Aorta (tissue), 5 donors: ENCODE measurements around the gene PRKAG1. TPM values are rescaled to one million over a fixed set of nuclear protein-coding genes. Genes with fewer than 3 reads are reported as not detected.

ENCODE experiments used
- ATAC-seq: fragments of 200-7000 bp; cut with Tn5 transposase; one replicate; pipeline ENCODE4 v1.9.1; 2022; ENCODE audit warnings: moderate library complexity; ENCODE audit not compliant: low FRiP score
- DNase-seq, 2 donors: peaks; one replicate each; pipeline ENCODE4 v3.0.0-alpha.2; 2020
- H3K27ac ChIP-seq, 2 donors: one replicate each; pipeline ENCODE4 v1.5.1; 2013; ENCODE audit warnings: low read length in 2 of 2, mild to moderate bottlenecking in 2 of 2, moderate library complexity in 2 of 2, control low read depth in 1 of 2, inconsistent platforms in 1 of 2, low read depth in 1 of 2
- H3K27me3 ChIP-seq, 2 donors: one replicate each; pipeline ENCODE4 v1.6.1; 2013; ENCODE audit warnings: control low read depth in 1 of 2, low read length in 1 of 2, mild to moderate bottlenecking in 1 of 2, moderate library complexity in 1 of 2; ENCODE audit not compliant: insufficient read depth in 2 of 2, control insufficient read depth in 1 of 2
- H3K36me3 ChIP-seq, 2 donors: one replicate each; pipeline ENCODE4 v1.6.1; 2013; ENCODE audit warnings: control low read depth in 1 of 2, low read length in 1 of 2, mild to moderate bottlenecking in 1 of 2; ENCODE audit not compliant: insufficient read depth in 2 of 2, control insufficient read depth in 1 of 2
- H3K4me1 ChIP-seq, 2 donors: one replicate each; pipeline ENCODE4 v1.6.1; 2013; ENCODE audit warnings: low read length in 2 of 2, control low read depth in 1 of 2, mild to moderate bottlenecking in 1 of 2, moderate library complexity in 1 of 2; ENCODE audit not compliant: insufficient read depth in 2 of 2, control insufficient read depth in 1 of 2
- H3K4me3 ChIP-seq, 2 donors: one replicate each; pipeline ENCODE4 v1.5.1; 2013; ENCODE audit warnings: low read length in 2 of 2, control low read depth in 1 of 2, mild to moderate bottlenecking in 1 of 2
- H3K9me3 ChIP-seq: one replicate; pipeline ENCODE4 v1.6.1; 2013; ENCODE audit warnings: mild to moderate bottlenecking, low read length; ENCODE audit not compliant: control insufficient read depth
- WGBS, 2 donors: extraction: QIAGEN DNeasy Blood & Tissue Kit; methylation state at CpG; one replicate each; pipeline ENCODE4 v1.1.7; 2013; 5-methylcytosine and 5-hydroxymethylcytosine counted together
- intact Hi-C, 2 donors: fragments of 100-400 bp; cut with DNase I; formaldehyde crosslinking; loops; one replicate each; pipeline versions ENCODE4 v1.14.2 to v1.15.0; 2022
- polyA plus RNA-seq, 2 donors: library from polyadenylated mRNA; stranded (reverse); fragments of 200-250 nt; gene quantifications; one replicate each; pipeline ENCODE4 v1.2.3, GENCODE V29; 2013
- total RNA-seq, 2 donors: library from RNA; stranded (reverse); fragmentation: NEBNext Ultra II Directional; extraction: Animal tissue kit (Norgen Biotek cat#: 25700); gene quantifications; one replicate each; pipeline ENCODE4 v1.2.1, GENCODE V29; 2021
- donor health status: healthy with polysubstance abuse.
- donor health status: Bipolar disorder and iron deficiency.
- donor health status: DM: no; HTN: no; CAD: no.
- donor health status: DM: no; HTN: no; CAD: no.
- donor health status: DM: yes; HTN: yes; CAD: no.

The PRKAG1 gene
- total and polyA plus RNA-seq, 4 donors: 44.8 to 57.1 (median 49.3) TPM

- Histone ChIP-seq H3K4me3 (peak overlapping the region; percentile 88 to 92), H3K27me3 (no peaks in the 10 kb centered on the region), H3K4me1 (no peaks in the 10 kb centered on the region), H3K27ac (no peak overlapping the region), H3K9me3 (no peaks in the 10 kb centered on the region), H3K36me3 (no peaks in the 10 kb centered on the region)
- no peak for ATAC-seq
- 0% methylated on average over 1 of the region's 1 CpG for WGBS, 2 donors
- intact Hi-C loops: no loop called here
- DNase-seq: no peak
Measured at GRCh38 chr12:49059045-49059298, 40.4 kb upstream of the PRKAG1 start.

- WGBS, 2 donors: 1 to 2% methylated on average over 5 of the region's 5 CpGs
- Histone ChIP-seq H3K9me3 (no peaks in the 10 kb centered on the region), H3K27me3 (no peaks in the 10 kb centered on the region), H3K36me3 (peaks cover 0 to 1% of the 10 kb centered on the region in 2 donors), H3K27ac (no peak overlapping the region), H3K4me1 (no peaks in the 10 kb centered on the region), H3K4me3 (peak overlapping the region; percentile 88 to 92)
- DNase-seq (no peak), ATAC-seq (no peak)
- intact Hi-C loops: no loop called here
Measured at GRCh38 chr12:49058366-49059044, 39.9 kb upstream of the PRKAG1 start.

GRCh38 chr12:49057888-49058287 is 39.3 kb upstream of the PRKAG1 start:
- Histone ChIP-seq H3K9me3 (no peaks in the 10 kb centered on the region), H3K4me3 (peak overlapping the region; percentile 1 to 92), H3K27me3 (no peaks in the 10 kb centered on the region), H3K27ac (no peak overlapping the region), H3K36me3 (peaks cover 0 to 6% of the 10 kb centered on the region in 2 donors), H3K4me1 (no peaks in the 10 kb centered on the region)
- no peak for ATAC-seq
- WGBS, 2 donors: 2% methylated on average over 4 of the region's 4 CpGs
- no peak for DNase-seq
- intact Hi-C loops: no loop called here

GRCh38 chr12:49055978-49056754 is 37.6 kb upstream of the PRKAG1 start:
- no peak overlapping the region for H3K4me3 ChIP-seq
- 30 to 31% methylated on average over 7 of the region's 7 CpGs for WGBS, 2 donors
- peaks cover 3 to 7% of the 10 kb centered on the region in 2 donors for H3K36me3 ChIP-seq
- no peaks in the 10 kb centered on the region for H3K9me3 ChIP-seq
- intact Hi-C loops: no loop called here
- DNase-seq (peak in 1 of 2 donors; percentile 73), ATAC-seq (peak; percentile 52)
- H3K27ac ChIP-seq: no peak overlapping the region
- H3K27me3 ChIP-seq: no peaks in the 10 kb centered on the region
- H3K4me1 ChIP-seq: no peaks in the 10 kb centered on the region

DNA sequence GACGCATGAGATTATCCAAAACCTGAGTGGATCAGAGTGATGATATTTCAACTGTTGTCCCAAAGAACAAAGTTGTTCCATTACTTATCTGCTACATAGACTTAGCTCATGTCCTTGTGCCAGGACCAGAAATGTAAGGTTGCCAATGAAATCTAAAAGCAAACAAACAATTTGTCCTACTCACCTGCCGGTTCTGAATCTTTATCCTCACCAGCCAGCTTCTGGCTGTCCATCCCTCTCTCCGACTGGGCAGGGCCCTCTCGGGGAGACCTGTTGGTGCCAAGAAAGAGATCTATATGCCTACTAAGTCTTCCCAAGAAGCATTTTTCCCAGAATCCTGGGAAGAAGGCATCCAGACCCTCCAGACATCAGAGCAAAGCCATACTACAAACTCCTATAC is 36.5 kb upstream of the PRKAG1 start:
- 59 to 61% methylated on average over 4 of the region's 4 CpGs for WGBS, 2 donors
- Histone ChIP-seq H3K27ac (no peak overlapping the region), H3K4me1 (no peaks in the 10 kb centered on the region), H3K4me3 (no peak overlapping the region), H3K9me3 (no peaks in the 10 kb centered on the region), H3K36me3 (peaks cover 3 to 9% of the 10 kb centered on the region in 2 donors), H3K27me3 (no peaks in the 10 kb centered on the region)
- ATAC-seq: no peak
- no peak for DNase-seq
- intact Hi-C loops: no loop called here

DNA sequence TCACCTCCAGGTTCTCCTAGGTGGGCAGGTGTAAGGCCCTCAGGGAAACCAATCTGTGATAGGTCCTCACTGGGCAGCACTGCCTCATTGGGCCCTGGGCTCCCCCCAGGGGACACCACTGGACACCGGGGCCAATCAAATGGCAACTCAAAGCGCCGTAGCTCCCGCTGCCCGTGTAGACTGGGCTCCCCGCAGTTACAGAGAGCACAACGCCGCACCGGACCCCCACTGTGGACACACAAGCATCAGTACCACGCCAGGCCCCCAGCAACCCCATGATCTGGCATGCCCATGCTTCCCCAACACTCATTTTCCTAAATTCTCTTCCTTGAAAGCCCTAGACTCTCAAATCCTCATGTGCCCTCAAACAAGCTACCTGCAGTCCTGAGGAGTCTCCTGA is 35.9 kb upstream of the PRKAG1 start:
- Histone ChIP-seq H3K9me3 (no peaks in the 10 kb centered on the region), H3K36me3 (peaks cover 3 to 9% of the 10 kb centered on the region in 2 donors), H3K27me3 (no peaks in the 10 kb centered on the region), H3K4me3 (no peak overlapping the region), H3K4me1 (no peaks in the 10 kb centered on the region), H3K27ac (no peak overlapping the region)
- ATAC-seq (no peak), DNase-seq (peak in 1 of 2 donors; percentile 75)
- intact Hi-C loops: no loop called here
- 86 to 89% methylated on average over 10 of the region's 10 CpGs for WGBS, 2 donors

DNA sequence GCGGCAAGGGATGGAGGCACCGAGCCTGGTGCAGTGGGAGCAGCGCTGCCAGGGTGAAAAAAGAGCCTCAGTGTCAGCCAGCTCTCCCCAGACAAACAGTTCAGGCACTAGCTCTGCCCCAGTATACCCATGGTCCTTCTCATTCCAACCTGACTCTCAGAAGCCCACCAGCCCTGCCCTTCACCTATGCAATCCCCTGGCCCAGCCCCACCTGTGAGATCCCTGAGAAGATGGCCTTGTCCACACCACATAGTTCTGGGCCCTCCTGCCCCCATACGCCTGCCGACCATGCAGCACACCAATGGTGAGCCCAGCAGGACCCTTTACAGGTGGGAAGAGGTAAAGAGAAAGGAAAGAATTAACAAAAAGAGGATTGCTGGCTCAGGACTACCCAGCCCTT is 35.5 kb upstream of the PRKAG1 start:
- 89 to 92% methylated on average over 5 of the region's 5 CpGs for WGBS, 2 donors
- no peak for DNase-seq
- Histone ChIP-seq H3K4me1 (no peaks in the 10 kb centered on the region), H3K27ac (no peak overlapping the region), H3K36me3 (peaks cover 3 to 9% of the 10 kb centered on the region in 2 donors), H3K4me3 (no peak overlapping the region), H3K9me3 (no peaks in the 10 kb centered on the region), H3K27me3 (no peaks in the 10 kb centered on the region)
- intact Hi-C loops: no loop called here
- ATAC-seq: no peak

GRCh38 chr12:49052451-49053208 is 34.1 kb upstream of the PRKAG1 start:
- DNase-seq: peak in 1 of 2 donors; percentile 28
- Histone ChIP-seq H3K9me3 (no peaks in the 10 kb centered on the region), H3K4me3 (no peak overlapping the region), H3K27ac (no peak overlapping the region), H3K4me1 (no peaks in the 10 kb centered on the region), H3K36me3 (peaks cover 3 to 13% of the 10 kb centered on the region in 2 donors), H3K27me3 (no peaks in the 10 kb centered on the region)
- intact Hi-C loops: no loop called here
- 81 to 82% methylated on average over 16 of the region's 16 CpGs for WGBS, 2 donors
- no peak for ATAC-seq
